RWPE1 (cell line): ENCODE results near the gene RPUSD1.

Experiments used
- CTCF ChIA-PET: fragments of 350-600 bp; sonication (Branson Sonifier 250); formaldehyde crosslinking; extraction: SDS; loops from one replicate; lab custom pipeline; 2021; lab: Yijun Ruan, JAX
- POLR2A ChIA-PET: fragments of 400-600 bp; formaldehyde crosslinking; extraction: SDS; loops from one replicate; lab custom pipeline; 2020; ENCODE audit warnings: antibody characterized with exemption; ENCODE audit not compliant: low non-redundant PET; lab: Yijun Ruan, JAX
- DNase-seq: peaks from one replicate; pipeline ENCODE4 v3.0.0; 2012; ENCODE audit warnings: low spot score
- H3K27ac ChIP-seq: fragments of 450-650 bp; 2 replicates; pipeline ENCODE4 v1.5.1; 2017
- TF ChIP-seq, protein P1 (sequence below): fragments of 450-650 bp; conservative IDR thresholded peaks from 2 replicates; pipeline ENCODE4 v1.5.1; 2017; ENCODE audit warnings: low read depth, mild to moderate bottlenecking

Gene RPUSD1

GRCh38 chr16:794853-795466 is 6.8 kb upstream of the RPUSD1 start:
- no peak for DNase-seq
- ChIA-PET POLR2A (no interaction called here), CTCF (interaction anchor here (0.6 kb wide), 1 partner anchor 517 kb away, joined by 6 read pairs; no protein-coding TSS in a partner anchor)
- H3K27ac ChIP-seq: peak overlapping the region; percentile 36; the same call in 1 of the 2 replicates
- TF ChIP-seq, protein P1, sequence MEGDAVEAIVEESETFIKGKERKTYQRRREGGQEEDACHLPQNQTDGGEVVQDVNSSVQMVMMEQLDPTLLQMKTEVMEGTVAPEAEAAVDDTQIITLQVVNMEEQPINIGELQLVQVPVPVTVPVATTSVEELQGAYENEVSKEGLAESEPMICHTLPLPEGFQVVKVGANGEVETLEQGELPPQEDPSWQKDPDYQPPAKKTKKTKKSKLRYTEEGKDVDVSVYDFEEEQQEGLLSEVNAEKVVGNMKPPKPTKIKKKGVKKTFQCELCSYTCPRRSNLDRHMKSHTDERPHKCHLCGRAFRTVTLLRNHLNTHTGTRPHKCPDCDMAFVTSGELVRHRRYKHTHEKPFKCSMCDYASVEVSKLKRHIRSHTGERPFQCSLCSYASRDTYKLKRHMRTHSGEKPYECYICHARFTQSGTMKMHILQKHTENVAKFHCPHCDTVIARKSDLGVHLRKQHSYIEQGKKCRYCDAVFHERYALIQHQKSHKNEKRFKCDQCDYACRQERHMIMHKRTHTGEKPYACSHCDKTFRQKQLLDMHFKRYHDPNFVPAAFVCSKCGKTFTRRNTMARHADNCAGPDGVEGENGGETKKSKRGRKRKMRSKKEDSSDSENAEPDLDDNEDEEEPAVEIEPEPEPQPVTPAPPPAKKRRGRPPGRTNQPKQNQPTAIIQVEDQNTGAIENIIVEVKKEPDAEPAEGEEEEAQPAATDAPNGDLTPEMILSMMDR: no peak

DNA sequence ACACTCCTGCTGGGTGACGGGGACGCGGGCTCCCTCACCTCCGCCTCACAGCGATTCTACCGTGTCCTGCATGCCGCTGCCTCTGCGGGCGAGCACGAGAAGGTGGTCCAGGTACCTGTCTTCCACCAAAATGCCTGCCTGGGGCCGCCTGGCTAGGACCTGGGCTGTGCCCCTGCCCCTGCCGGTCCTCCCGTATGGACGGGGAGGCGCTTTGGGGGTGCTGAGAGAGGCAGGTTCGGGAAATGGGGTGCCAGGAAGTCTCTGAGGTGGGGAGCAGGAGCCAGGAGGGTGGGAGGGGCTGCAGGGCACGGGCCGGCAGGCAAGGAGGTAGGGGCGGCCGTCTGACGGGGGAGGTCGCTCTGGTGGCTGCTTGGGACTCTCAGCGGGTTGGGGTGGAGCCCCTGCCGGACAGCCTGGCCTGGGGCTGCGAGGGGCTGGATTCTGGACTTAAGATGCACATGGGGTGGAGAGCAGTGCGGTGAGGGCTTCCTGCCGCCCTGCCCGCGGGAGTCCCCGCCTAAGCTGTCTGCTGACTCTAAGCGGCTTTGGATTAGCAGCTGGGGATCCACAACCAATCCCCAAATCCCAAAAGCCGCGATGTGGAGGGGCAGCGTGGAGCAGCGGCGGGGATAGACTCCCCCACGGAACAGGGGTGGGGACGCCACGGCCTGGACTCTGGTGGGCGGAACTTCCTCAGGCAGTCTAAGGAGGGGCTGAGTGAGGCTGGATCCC is 6.1 kb upstream of the RPUSD1 start:
- H3K27ac ChIP-seq: peak overlapping the region; percentile 36
- TF ChIP-seq, protein P1: no peak
- ChIA-PET POLR2A (no interaction called here), CTCF (interaction anchor here (0.9 kb wide), 1 partner anchor 9 kb away, joined by 3 read pairs; no protein-coding TSS in a partner anchor)
- DNase-seq: no peak

DNA sequence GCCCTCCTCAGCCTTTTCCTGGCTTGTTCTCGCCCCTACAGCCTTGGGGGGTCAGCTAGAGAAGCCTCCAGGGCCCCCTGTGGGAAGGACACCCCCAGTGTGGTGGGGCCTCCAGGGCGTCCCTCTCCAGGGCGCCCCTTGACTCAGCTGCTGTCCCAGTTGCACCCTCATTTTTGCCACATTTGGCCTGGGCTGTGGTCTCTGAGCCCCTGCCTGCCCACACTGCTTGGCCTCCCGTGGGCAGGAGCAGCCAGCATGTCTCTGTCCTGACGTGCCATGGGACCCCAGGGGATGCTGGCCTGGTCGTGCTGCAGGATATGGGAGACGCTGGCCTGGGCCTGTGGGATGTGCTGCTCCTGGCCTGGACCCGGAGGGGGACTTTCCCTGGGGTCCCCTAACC is 5.2 kb upstream of the RPUSD1 start:
- peak overlapping the region; percentile 36 for H3K27ac ChIP-seq
- DNase-seq: no peak
- TF ChIP-seq, protein P1: no peak
- POLR2A ChIA-PET: no interaction called here
- CTCF ChIA-PET: interaction anchor here (0.9 kb wide), 1 partner anchor 9 kb away, joined by 3 read pairs; no protein-coding TSS in a partner anchor

DNA sequence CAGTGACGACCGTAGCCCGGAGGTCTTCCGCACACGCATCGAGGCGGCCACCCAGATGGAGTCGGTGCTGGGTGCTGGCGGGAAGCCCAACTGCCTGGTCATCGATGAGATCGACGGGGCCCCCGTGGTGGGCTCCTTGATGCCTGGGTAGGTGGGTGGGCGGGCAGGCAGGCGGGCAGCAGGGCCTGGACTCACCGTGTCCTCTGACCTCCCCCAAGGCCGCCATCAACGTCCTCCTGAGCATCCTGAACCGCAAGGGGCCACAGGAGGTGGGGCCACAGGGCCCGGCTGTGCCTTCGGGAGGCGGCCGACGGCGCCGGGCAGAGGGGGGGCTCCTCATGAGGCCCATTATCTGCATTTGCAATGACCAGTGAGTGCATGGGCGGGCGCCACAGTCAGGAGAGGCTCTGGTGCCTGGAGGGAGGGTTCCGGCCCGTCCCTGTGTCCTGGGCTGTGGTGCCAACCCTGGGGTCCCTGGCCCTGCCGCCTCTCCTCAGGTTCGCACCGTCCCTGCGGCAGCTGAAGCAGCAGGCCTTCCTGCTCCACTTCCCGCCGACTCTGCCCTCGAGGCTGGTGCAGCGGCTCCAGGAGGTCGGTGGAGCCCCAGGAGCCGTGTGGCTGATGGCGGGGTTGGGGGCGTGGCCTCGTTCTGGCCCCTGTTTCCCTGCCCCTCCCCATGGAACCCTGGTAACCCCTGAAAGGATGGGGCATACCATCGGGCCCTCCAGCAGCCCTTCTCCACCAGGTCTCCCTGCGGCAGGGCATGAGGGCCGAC is 4.2 kb upstream of the RPUSD1 start:
- POLR2A ChIA-PET: no interaction called here
- H3K27ac ChIP-seq: no peak overlapping the region
- TF ChIP-seq, protein P1: no peak
- CTCF ChIA-PET: no interaction called here
- no peak for DNase-seq

- TF ChIP-seq, protein P1: no peak
- no peak for DNase-seq
- H3K27ac ChIP-seq: no peak overlapping the region
- CTCF ChIA-PET: no interaction called here
- POLR2A ChIA-PET: no interaction called here
These were observed 3.0 kb upstream of the RPUSD1 start for GRCh38 chr16:791131-791530.

- CTCF ChIA-PET: no interaction called here
- TF ChIP-seq, protein P1: no peak
- POLR2A ChIA-PET: no interaction called here
- no peak overlapping the region for H3K27ac ChIP-seq
- DNase-seq: no peak
These were observed 1.9 kb upstream of the RPUSD1 start for GRCh38 chr16:790086-790485.
